HG03159 (cell line): ENCODE results near the gene CREG1.
A peak's percentile ranks its signal among the peaks of the same experiment; 100 is the strongest.

ENCODE experiments used
- ATAC-seq: cut with Tn5 transposase; IDR thresholded peaks from one replicate; pipeline ENCODE4 v1.9.1; 2021; ENCODE audit warnings: mild to moderate bottlenecking, moderate library complexity; ENCODE audit not compliant: unreplicated experiment

CREG1 gene

GRCh38 chr1:167532964-167533824 lies 20.4 kb downstream of the CREG1 start:
- peak; percentile 10 for ATAC-seq

- ATAC-seq = no peak
Measured at GRCh38 chr1:167532375-167532774, 21.2 kb downstream of the CREG1 start.

- no peak for ATAC-seq
Measured at GRCh38 chr1:167529829-167530474, 23.6 kb downstream of the CREG1 start.

- ATAC-seq = no peak
Measured at GRCh38 chr1:167528057-167528728, 25.4 kb downstream of the CREG1 start.

- ATAC-seq = no peak
Measured at GRCh38 chr1:167526667-167527383, 26.7 kb downstream of the CREG1 start.

- ATAC-seq = no peak
Measured at GRCh38 chr1:167524651-167525050, 28.9 kb downstream of the CREG1 start.

GRCh38 chr1:167522246-167522645 lies 31.3 kb downstream of the CREG1 start:
- ATAC-seq = no peak

- ATAC-seq = no peak
Measured at GRCh38 chr1:167520711-167521206, 32.8 kb downstream of the CREG1 start.

GRCh38 chr1:167518331-167518700 lies 35.2 kb downstream of the CREG1 start, which contains the start of gene CD247:
Gene CD247 (minus strand): TSS chr1:167518529. CDS start chr1:167518465, 64 bp downstream.
- no peak for ATAC-seq

GRCh38 chr1:167517535-167518330 lies 35.8 kb downstream of the CREG1 start:
- ATAC-seq = no peak

GRCh38 chr1:167516404-167517388 lies 36.9 kb downstream of the CREG1 start:
- no peak for ATAC-seq

- ATAC-seq = no peak
Measured at GRCh38 chr1:167515893-167516321, 37.7 kb downstream of the CREG1 start.

- no peak for ATAC-seq
Measured at GRCh38 chr1:167515461-167515860, 38.1 kb downstream of the CREG1 start.

- ATAC-seq = no peak
Measured at GRCh38 chr1:167514288-167514687, 39.3 kb downstream of the CREG1 start.

GRCh38 chr1:167512046-167512654 lies 41.4 kb downstream of the CREG1 start:
- ATAC-seq = no peak

- ATAC-seq = no peak
Measured at GRCh38 chr1:167511374-167511986, 42.1 kb downstream of the CREG1 start.

- ATAC-seq = no peak
Measured at GRCh38 chr1:167510881-167511280, 42.7 kb downstream of the CREG1 start.

GRCh38 chr1:167510244-167510643 lies 43.3 kb downstream of the CREG1 start:
- ATAC-seq = no peak
